ENCODE data around the gene RAB1B. TPM values are rescaled to one million over a fixed set of nuclear protein-coding genes. Genes with fewer than 3 reads are reported as not detected.
A peak's percentile ranks its signal among the peaks of the same experiment; 100 is the strongest.

The RAB1B gene
- total RNA-seq, 1 donor from 2014 or later, result 85.4 TPM

DNA sequence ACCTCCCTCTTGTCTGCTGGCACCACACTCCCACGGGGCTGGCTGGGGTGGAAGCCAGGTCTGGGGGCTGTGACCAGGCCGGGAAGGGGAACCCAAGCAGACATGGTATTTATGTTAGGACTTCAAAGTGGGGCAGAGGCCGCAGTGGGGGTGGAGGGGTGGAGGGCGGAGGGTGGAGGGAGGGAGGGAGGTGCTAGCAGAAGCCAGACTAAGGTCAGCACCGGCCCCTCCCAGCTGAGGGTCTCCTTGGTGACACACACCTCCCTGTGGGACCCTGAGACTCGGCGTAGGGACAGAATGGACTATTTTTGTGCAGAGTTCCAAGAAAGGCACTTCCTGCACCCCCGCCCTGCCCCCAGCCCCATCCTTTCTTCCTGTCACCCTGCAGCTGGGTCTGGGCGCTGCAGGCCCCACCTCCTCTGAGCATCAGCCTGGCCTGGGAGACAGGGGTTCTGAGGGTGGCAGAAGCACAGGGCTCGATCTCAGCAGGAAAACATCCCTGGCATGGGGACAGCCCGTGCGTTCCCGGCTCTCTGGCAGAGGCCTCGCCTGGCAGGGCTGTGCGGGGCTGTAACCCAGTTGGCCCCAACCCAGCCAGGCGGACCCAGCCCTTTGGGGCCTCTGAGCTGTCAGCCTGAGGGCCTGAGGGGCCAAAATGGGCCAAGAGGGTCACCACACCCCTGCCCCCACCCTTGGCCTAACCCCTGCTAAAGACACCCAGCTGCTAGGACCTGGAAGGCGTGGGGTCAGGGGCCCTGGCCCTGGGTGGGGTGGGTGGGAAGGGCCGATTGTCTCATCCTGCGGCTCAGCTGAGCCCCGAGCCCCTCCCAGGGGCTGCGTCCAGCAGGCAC lies 58.0 kb downstream of the RAB1B start:
- H3K27me3 Mint-ChIP-seq (ENCODE audit: unreplicated experiment), result peaks cover 26% of the 10 kb centered on the region
- peak; percentile 34 for DNase-seq
- peaks cover 26% of the 10 kb centered on the region for H3K4me1 Mint-ChIP-seq (ENCODE audit: low read depth, unreplicated experiment)
- no peak overlapping the region for H3K4me3 Mint-ChIP-seq (ENCODE audit: unreplicated experiment)
- TF ChIP-seq CTCF (IDR thresholded peaks at IDR 0.05; ENCODE audit: partially characterized antibody, unreplicated experiment), result no peak
- H3K27ac Mint-ChIP-seq (ENCODE audit: unreplicated experiment), result peak overlapping the region; percentile 23
- no peaks in the 10 kb centered on the region for H3K36me3 Mint-ChIP-seq (ENCODE audit: unreplicated experiment)
- peaks cover 19% of the 10 kb centered on the region for H3K9me3 Mint-ChIP-seq (ENCODE audit: unreplicated experiment)

Other genes starting within 250 kb of the RAB1B start
- not detected for gene CATSPER1, start 242.2 kb upstream of the RAB1B start, total RNA-seq (ENCODE audit: unreplicated experiment)
- 2.4 TPM for gene GAL3ST3, start 219.5 kb upstream of the RAB1B start, total RNA-seq (ENCODE audit: unreplicated experiment)
- 187 TPM for gene SF3B2, start 216.3 kb upstream of the RAB1B start, total RNA-seq (ENCODE audit: unreplicated experiment)
- 30.6 TPM for gene PACS1, start 198.4 kb upstream of the RAB1B start, total RNA-seq (ENCODE audit: unreplicated experiment)
- 127 TPM for gene KLC2, start 10.9 kb upstream of the RAB1B start, total RNA-seq (ENCODE audit: unreplicated experiment)
- 61.3 TPM for gene CNIH2, start 9.5 kb downstream of the RAB1B start, total RNA-seq (ENCODE audit: unreplicated experiment)
- 115 TPM for gene YIF1A, start 20.5 kb downstream of the RAB1B start, total RNA-seq (ENCODE audit: unreplicated experiment)
- gene TMEM151A, start 23.3 kb downstream of the RAB1B start, total RNA-seq (ENCODE audit: unreplicated experiment), result 19.2 TPM
- gene CD248, start 48.4 kb downstream of the RAB1B start, total RNA-seq (ENCODE audit: unreplicated experiment), result 11.4 TPM
- gene RIN1, start 67.8 kb downstream of the RAB1B start, total RNA-seq (ENCODE audit: unreplicated experiment), result 1.9 TPM
- gene BRMS1, start 76.5 kb downstream of the RAB1B start, total RNA-seq (ENCODE audit: unreplicated experiment), result 44.0 TPM
- gene B4GAT1, start 79.0 kb downstream of the RAB1B start, total RNA-seq (ENCODE audit: unreplicated experiment), result 42.7 TPM
- 2.8 TPM for gene SLC29A2, start 103.1 kb downstream of the RAB1B start, total RNA-seq (ENCODE audit: unreplicated experiment)
- 0.78 TPM for gene NPAS4, start 152.4 kb downstream of the RAB1B start, total RNA-seq (ENCODE audit: unreplicated experiment)
- 27.5 TPM for gene MRPL11, start 170.2 kb downstream of the RAB1B start, total RNA-seq (ENCODE audit: unreplicated experiment)
- 7.7 TPM for gene PELI3, start 198.3 kb downstream of the RAB1B start, total RNA-seq (ENCODE audit: unreplicated experiment)
- gene DPP3, start 211.8 kb downstream of the RAB1B start, total RNA-seq (ENCODE audit: unreplicated experiment), result 72.0 TPM
- gene BBS1, start 242.0 kb downstream of the RAB1B start, total RNA-seq (ENCODE audit: unreplicated experiment), result 37.3 TPM